Measurements from ENCODE around the gene TMC5. TPM values are rescaled to one million over a fixed set of nuclear protein-coding genes. Genes with fewer than 3 reads are reported as not detected.

Gene TMC5
- total RNA-seq, 1 experiment from 2014 or later: 15.7 TPM

GRCh38 chr16:19468300-19468699 lies 50.6 kb downstream of the TMC5 start:
- no peak overlapping the region for H3K4me2 ChIP-seq (ENCODE audit: low read length)
- no peak overlapping the region for H3K4me3 ChIP-seq (replicated peaks in 1 of 2; ENCODE audit: low read depth in 1 of 2, low read length in 2 of 2)
- ChIA-PET CTCF (no interaction called here), RAD21 (ENCODE audit: low non-redundant PET in 1 of 2, low total read pairs in 2 of 2, uncharacterized antibody in 2 of 2, unreplicated experiment in 2 of 2) (no interaction called here), POLR2A (no interaction called here)
- peaks cover 0 to 8% of the 10 kb centered on the region in 2 experiments; a peak in 2 of 4 replicates for H3K4me1 ChIP-seq (ENCODE audit: control insufficient read depth in 1 of 2, insufficient read depth in 2 of 2, low read length in 2 of 2)
- H2AFZ ChIP-seq (ENCODE audit: low read depth, low read length, poor library complexity, severe bottlenecking): no peak overlapping the region
- H3K27me3 ChIP-seq (ENCODE audit: insufficient read depth, low read length): no peaks in the 10 kb centered on the region
- no peaks in the 10 kb centered on the region for H4K20me1 ChIP-seq (ENCODE audit: insufficient read depth)
- TF ChIP-seq POLR2AphosphoS5 (IDR thresholded peaks at IDR 0.05; ENCODE audit: low read depth, low read length) (no peak), SRF (IDR thresholded peaks at IDR 0.05; ENCODE audit: low read depth) (no peak), ZFX (IDR thresholded peaks at IDR 0.05) (no peak), MAX (IDR thresholded peaks at IDR 0.05) (no peak), SP1 (IDR thresholded peaks at IDR 0.05; ENCODE audit: low read depth) (no peak), ZBTB33 (IDR thresholded peaks at IDR 0.05; ENCODE audit: extremely low read depth, insufficient replicate concordance, low read length) (no peak), POLR2A (IDR thresholded peaks at IDR 0.05; ENCODE audit: borderline replicate concordance, extremely low read depth, insufficient read depth, insufficient read length) (no peak), RAD21 (IDR thresholded peaks at IDR 0.05; ENCODE audit: low read depth) (no peak), ZNF274 (IDR thresholded peaks at IDR 0.05; ENCODE audit: low read depth, low read length) (no peak), YY1 (IDR thresholded peaks at IDR 0.05; ENCODE audit: extremely low read depth, insufficient replicate concordance, low read depth, low read length) (no peak), CBX3 (IDR thresholded peaks at IDR 0.05; ENCODE audit: low read depth) (no peak), CEBPB (IDR thresholded peaks at IDR 0.05; ENCODE audit: low read depth) (no peak), EZH2 (IDR thresholded peaks at IDR 0.05) (no peak), JUND (IDR thresholded peaks at IDR 0.05) (no peak)
- no peak overlapping the region for H3K9ac ChIP-seq (ENCODE audit: low read length)
- DNase-seq (ENCODE audit: low read depth, low spot score) (no peak), ATAC-seq (no peak)
- BruUV-seq (replicated peaks): no TSS peak
- intact Hi-C loops (cut with micrococcal nuclease): no loop called here
- no peak overlapping the region for H3K27ac ChIP-seq (ENCODE audit: low read depth, low read length)
- H3K36me3 ChIP-seq (ENCODE audit: control insufficient read depth in 1 of 2, insufficient read depth in 2 of 2, low read length in 2 of 2): peaks cover 0 to 6% of the 10 kb centered on the region in 2 experiments; a peak in 3 of 4 replicates
- no peaks in the 10 kb centered on the region for H3K79me2 ChIP-seq (ENCODE audit: insufficient read depth, low read length)
- H3K9me2 ChIP-seq (ENCODE audit: insufficient read depth): no peaks in the 10 kb centered on the region
- no peaks in the 10 kb centered on the region for H3K9me3 ChIP-seq (ENCODE audit: control insufficient read depth in 1 of 2, insufficient read depth in 1 of 2, low read depth in 1 of 2, low read length in 2 of 2)
